ENCODE measurements around the gene ADGRV1.
A peak's percentile ranks its signal among the peaks of the same experiment; 100 is the strongest.

DNA sequence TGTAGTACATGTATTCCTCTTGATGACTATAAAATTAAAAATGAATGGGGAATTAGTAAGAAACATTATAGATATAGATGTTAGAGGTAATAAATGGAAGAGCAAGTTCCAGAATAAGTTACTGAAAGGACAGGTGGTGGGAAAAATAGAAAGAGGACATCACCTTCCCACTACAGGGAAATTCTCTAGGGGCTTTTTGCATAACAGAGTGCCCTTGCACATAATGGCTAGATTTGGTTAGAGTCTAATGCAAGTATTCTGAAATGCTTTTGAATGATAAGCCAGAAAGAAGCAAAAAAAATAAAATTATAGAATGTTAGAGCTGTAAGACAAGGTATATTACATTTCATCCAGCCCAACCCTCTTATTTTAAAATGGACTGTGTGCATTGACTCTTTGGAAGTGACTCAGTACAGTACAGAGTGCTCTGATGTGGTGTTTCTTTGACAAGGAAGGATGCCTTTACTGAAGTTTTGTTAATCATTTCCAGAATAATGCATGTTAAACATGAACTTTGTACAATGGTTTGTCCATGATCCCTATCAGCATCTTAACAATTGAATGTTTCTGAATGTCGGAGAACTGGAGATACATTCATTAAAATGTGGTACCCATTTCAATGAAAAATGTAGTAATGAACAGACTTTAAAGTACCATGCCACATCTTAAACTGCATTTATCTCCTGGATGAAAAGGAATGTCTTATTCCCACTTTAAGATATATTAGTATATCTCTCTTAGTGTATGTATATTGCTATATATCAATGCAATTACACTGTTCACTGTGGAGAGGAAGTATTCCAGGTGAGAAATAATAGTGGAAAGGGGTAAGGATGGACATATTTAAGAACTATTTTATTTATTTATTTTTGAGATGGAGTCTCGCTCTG lies 391.1 kb downstream of the ADGRV1 start:
- no peak for TF ChIP-seq POLR2A (IDR thresholded peaks at IDR 0.05)
- TF ChIP-seq POLR2AphosphoS5 (IDR thresholded peaks at IDR 0.05), result peak in 2 of 3 donors; percentile 43 to 50
- TF ChIP-seq, protein P1, sequence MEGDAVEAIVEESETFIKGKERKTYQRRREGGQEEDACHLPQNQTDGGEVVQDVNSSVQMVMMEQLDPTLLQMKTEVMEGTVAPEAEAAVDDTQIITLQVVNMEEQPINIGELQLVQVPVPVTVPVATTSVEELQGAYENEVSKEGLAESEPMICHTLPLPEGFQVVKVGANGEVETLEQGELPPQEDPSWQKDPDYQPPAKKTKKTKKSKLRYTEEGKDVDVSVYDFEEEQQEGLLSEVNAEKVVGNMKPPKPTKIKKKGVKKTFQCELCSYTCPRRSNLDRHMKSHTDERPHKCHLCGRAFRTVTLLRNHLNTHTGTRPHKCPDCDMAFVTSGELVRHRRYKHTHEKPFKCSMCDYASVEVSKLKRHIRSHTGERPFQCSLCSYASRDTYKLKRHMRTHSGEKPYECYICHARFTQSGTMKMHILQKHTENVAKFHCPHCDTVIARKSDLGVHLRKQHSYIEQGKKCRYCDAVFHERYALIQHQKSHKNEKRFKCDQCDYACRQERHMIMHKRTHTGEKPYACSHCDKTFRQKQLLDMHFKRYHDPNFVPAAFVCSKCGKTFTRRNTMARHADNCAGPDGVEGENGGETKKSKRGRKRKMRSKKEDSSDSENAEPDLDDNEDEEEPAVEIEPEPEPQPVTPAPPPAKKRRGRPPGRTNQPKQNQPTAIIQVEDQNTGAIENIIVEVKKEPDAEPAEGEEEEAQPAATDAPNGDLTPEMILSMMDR (IDR thresholded peaks at IDR 0.05), result no peak
- TF ChIP-seq EP300 (IDR thresholded peaks at IDR 0.05), result no peak

Measured in stomach (tissue), 4 donors.